VCaP (cell line): ENCODE measurements around the gene CILP2.

Experiments
- H3K27ac ChIP-seq: fragments of 450-650 bp; 2 replicates; pipeline ENCODE4 v1.5.1; 2017
- TF ChIP-seq, protein P1 (sequence below): fragments of 450-650 bp; conservative IDR thresholded peaks from 2 replicates; pipeline ENCODE4 v1.5.1; 2017; ENCODE audit warnings: mild to moderate bottlenecking, moderate library complexity

The CILP2 gene

DNA sequence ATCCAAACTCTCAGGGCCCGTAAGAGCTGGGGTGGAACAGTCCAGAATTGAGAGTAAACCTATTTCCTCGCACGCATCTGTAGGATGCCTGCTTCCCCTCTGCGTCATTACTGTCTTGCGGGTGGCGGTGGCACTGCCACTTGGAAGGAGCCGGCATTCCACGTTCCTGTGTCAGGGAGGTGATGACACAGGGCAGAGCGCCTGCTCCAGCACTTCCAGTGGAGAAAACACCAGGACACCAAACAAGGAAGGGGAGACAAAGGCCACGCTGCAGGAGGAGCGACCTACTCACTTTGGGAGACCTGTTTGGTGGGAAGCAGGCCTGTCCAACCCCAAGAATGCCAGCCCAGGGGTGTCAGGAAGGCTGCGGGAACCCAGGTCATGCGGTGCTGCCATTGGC is 43.3 kb downstream of the CILP2 start:
- H3K27ac ChIP-seq = no peak overlapping the region
- TF ChIP-seq, protein P1, sequence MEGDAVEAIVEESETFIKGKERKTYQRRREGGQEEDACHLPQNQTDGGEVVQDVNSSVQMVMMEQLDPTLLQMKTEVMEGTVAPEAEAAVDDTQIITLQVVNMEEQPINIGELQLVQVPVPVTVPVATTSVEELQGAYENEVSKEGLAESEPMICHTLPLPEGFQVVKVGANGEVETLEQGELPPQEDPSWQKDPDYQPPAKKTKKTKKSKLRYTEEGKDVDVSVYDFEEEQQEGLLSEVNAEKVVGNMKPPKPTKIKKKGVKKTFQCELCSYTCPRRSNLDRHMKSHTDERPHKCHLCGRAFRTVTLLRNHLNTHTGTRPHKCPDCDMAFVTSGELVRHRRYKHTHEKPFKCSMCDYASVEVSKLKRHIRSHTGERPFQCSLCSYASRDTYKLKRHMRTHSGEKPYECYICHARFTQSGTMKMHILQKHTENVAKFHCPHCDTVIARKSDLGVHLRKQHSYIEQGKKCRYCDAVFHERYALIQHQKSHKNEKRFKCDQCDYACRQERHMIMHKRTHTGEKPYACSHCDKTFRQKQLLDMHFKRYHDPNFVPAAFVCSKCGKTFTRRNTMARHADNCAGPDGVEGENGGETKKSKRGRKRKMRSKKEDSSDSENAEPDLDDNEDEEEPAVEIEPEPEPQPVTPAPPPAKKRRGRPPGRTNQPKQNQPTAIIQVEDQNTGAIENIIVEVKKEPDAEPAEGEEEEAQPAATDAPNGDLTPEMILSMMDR = no peak

DNA sequence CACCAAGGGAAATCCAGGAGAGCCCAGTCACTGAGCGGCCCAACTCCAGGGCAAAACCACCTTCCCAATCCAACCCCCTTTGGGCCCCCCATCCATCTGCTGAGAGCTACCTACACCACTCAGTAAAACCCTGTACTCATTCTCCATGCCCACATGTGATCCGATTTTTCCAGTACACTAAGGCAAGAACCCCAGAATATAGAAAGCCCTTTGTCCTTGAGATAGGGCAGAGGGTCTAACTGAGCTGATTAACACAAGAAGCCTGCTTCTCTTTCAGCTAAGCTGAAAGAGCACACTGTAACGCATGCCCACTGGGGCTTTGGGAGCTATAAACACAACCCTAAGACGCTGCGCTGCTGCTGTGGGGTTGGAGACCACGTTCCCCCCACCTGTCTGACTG is 44.4 kb downstream of the CILP2 start:
- H3K27ac ChIP-seq = no peak overlapping the region
- TF ChIP-seq, protein P1 = no peak

DNA sequence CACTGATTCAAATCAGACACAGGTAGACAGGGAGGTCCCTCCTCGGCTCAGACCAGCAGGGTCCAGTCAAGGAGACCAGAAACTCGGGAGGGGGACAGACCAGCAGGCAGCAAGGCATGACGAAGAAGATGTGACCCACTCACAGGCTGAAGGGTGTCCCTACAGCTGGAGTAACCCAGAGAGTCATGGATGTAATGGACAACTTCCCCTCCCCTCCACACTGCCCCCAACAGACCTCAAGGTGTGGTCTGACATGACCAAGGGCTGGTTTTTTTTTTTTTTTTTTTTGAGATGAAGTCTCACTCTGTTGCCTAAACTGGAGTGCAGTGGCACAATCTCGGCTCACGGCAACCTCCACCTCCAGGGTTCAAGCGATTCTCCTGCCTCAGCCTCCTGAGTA is 46.3 kb downstream of the CILP2 start:
- TF ChIP-seq, protein P1 = no peak
- no peak overlapping the region for H3K27ac ChIP-seq

DNA sequence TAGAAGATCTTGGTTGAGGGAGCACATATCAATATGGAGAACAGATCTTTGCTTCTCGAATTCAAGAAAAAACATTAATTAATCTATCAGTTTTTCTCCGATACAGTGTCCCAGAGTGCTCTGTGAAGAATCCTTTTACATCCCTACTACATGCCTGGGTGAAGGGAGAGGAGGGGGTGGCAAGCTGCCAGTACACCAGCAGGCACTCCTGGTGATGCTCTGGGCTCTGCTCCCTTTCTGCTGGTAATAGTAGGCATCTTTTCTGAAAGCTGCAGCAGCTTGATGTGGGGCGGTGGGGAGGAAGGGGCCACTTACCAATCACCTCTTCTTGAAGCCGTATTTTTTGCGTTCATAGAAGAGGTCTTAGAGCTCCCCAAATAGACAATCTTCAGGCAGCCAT is 49.7 kb downstream of the CILP2 start:
- H3K27ac ChIP-seq = no peak overlapping the region
- TF ChIP-seq, protein P1 = no peak

DNA sequence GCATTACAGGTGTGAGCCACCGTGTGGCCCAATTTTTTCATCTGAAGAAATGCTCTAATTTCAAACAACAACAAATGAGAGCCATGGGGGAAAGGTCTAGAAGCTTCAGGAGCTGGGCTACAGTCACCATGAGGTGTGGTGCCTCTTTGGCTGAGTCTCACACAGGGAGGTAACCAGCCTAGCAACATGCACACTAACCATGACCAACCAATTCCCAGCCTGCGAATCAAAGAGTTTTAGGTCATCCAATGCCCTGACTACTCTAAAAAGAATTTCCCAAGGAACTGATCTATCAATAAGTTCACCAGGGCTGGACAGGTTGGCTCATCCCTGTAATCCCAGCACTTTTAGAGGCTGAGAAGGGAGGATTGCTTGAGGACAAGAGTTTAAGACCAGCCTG is 50.5 kb downstream of the CILP2 start:
- H3K27ac ChIP-seq = no peak overlapping the region
- TF ChIP-seq, protein P1 = no peak

DNA sequence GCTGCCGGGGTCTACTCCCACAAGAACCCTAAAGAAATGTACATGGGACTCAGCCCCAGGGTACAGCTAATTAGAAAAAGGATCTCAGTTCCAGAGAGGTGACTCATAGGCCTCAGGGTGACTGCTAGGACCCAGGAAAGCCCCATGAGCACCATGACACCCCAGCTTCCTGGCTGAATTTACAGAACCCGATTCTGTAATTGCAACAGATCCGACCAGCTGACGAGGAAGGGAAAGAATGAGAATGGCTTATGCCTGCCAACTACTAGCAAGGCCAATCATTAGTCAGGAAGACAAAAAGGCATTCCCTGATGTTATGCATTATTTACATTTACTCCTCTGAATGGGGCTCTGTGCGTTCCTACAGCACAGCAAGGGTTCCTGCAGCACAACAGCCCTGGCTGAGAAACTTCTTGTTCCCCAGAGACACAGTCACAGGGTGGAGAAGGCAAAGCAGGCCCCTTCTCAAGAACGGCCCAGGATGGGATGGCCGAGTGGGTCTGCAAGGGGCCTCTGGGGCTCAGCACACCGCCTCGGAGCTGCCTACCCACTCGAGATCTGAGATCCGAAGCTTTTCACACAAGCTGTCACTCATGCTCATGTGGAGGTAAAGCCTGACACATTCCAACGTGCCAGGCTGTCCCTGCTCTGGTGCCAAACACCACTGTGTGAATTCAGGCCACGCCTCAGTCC is 53.2 kb downstream of the CILP2 start:
- H3K27ac ChIP-seq = no peak overlapping the region

DNA sequence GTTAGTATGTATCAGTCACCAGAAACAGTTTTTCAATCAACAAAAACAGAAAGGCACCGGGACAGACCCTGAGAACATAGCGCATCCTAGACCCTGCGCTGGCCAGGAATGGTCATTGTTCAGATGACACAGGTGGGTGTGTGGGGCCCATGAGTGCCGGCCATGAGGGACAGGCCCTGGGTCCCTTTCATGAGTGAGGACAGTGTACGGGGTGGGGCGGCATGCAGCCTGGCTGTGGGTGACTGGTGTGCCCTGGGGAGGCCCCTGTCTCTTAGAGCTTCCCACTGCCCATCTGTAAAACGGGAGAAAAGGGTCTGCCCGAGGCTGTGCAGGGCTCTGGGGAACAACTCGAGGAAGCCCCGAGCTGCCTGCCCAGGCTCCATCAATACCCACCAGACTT is 54.6 kb downstream of the CILP2 start:
- no peak overlapping the region for H3K27ac ChIP-seq
- TF ChIP-seq, protein P1 = no peak

More for the DNA sequence above, 53.2 kb downstream of the CILP2 start:
- TF ChIP-seq, protein P1 = no peak
